ENCODE measurements around the gene ARHGAP29. TPM values are rescaled to one million over a fixed set of nuclear protein-coding genes. Genes with fewer than 3 reads are reported as not detected.

Gene ARHGAP29
- total RNA-seq, 1 experiment from 2014 or later, result 17.9 TPM

DNA sequence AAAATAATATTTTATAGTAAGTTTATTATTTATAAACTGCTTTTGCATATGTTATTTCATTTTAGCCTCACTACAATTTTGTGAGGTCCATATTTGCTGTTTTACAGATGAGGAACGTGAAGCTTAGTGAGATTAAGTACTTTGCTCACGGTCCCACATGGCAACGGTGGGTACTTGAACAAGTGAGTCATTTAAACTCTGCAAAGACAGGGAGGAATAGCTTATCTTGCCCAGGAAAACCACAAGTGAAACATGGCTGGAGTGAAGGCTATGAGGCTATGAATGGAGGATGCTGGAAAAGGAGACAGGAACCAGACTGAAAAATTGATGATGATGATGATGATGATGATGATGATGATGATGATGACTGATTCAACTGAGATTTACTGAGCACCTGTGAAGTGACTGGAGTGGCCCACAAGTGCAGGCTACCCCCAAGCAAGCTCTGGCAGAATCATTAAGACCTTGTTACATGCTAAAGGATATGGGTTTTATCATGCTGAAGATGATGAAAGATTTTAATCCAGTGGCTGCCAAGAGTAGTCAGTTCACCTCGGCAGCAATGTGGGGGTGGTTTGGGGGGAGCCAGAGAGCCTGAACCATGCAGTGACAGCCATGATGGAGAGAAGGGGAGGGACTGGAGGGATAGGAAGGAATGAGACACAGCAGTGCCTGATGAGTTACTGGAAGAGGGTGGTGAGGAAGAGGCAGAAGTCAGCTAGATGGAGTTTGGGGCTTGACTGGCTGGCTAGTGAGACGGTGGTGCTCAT is 115.0 kb downstream of the ARHGAP29 start:
- DNase-seq (ENCODE audit: low read depth), result peak; percentile 34

Other genes with a start within 250 kb of the ARHGAP29 start
- gene ABCA4, start 116.4 kb downstream of the ARHGAP29 start, total RNA-seq (2014; rRNA removed), result under 0.01 and 0.06 TPM in 2 replicates
- 45.3 and 50.4 TPM in 2 replicates for gene ABCD3, start 180.8 kb upstream of the ARHGAP29 start, total RNA-seq (2014; rRNA removed)

Data from LHCN-M2 (cell line).